ENCODE results near the gene PCCB.

The PCCB gene

DNA sequence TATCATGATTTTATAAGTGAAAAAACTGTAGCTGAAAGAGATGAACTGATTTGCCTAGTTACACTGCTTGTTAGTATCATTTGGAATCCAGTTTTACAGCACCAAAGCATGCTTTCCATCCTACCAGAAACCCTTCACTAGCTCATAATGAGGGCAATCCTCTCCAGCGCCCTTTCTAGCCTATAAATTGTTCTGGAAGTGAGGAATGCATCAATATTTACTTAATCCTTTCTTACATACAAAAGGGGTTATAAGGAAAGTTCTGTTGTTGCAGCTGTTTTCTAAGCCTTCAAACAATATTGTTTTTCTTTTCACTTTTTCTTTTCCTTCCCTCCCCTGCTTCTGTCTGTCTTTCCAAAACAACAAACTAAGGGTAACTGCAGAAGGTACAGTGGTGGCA lies 11.0 kb upstream of the PCCB start:
- POLR2A ChIA-PET = no interaction called here
- no peaks in the 10 kb centered on the region for H3K36me3 ChIP-seq (ENCODE audit: control insufficient read depth in 2 of 2, insufficient read depth in 1 of 2, low read length in 2 of 2)
- CTCF ChIA-PET = no interaction called here
- H3K4me3 ChIP-seq (ENCODE audit: low read depth, low read length) = no peak overlapping the region
- H3K9me3 ChIP-seq (ENCODE audit: control insufficient read depth, insufficient read depth, low read depth, low read length) = no peaks in the 10 kb centered on the region
- TF ChIP-seq PRDM1 (tag by site-specific recombination; IDR thresholded peaks at IDR 0.05) (0 out of 2 replicates have a peak, but pooled peaks have one; percentile 13), ZNF707 (tag by site-specific recombination; IDR thresholded peaks at IDR 0.05) (no peak), ZNF26 (tag by site-specific recombination; IDR thresholded peaks at IDR 0.05) (no peak)
- H3K4me1 ChIP-seq (ENCODE audit: control insufficient read depth, insufficient read depth, low read length) = no peaks in the 10 kb centered on the region
- H3K27ac ChIP-seq (ENCODE audit: extremely low read depth, low read depth, low read length) = no peak overlapping the region

DNA sequence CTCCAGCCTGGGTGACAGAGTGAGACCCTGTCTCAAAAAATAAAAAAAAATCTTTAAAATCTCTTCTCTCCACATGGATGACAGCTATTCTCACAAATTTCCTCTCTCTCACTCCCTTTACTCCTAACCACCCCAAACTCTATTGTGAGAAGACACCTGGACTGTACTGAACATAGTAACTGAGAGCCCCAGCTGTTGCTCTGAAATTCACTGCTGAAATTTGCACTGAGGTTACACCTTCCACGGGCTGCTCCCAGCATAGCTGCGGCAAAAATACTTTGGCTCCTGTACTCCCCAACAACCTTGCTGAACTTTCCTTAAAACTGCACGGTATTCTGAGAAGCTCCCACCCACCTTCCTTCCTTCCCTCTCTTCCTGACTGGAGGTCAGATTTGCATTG lies 4.4 kb upstream of the PCCB start:
- no peak overlapping the region for H3K27ac ChIP-seq (ENCODE audit: extremely low read depth, low read depth, low read length)
- no peak for TF ChIP-seq ZFP69B (tag by site-specific recombination; IDR thresholded peaks at IDR 0.05)
- no peak for TF ChIP-seq ZNF354C (tag by site-specific recombination; IDR thresholded peaks at IDR 0.05; ENCODE audit: borderline replicate concordance, low read depth)
- TF ChIP-seq ZFHX2 (tag by site-specific recombination; conservative IDR thresholded peaks at IDR 0.05) = no peak
- TF ChIP-seq ZNF785 (tag by site-specific recombination; IDR thresholded peaks at IDR 0.05) = no peak
- no peak for TF ChIP-seq KLF1 (tag by site-specific recombination; IDR thresholded peaks at IDR 0.05)
- TF ChIP-seq ZNF350 (tag by site-specific recombination; IDR thresholded peaks at IDR 0.05) = no peak
- no peak for TF ChIP-seq ZNF768 (tag by site-specific recombination; IDR thresholded peaks at IDR 0.05)
- no peaks in the 10 kb centered on the region for H3K9me3 ChIP-seq (ENCODE audit: control insufficient read depth, insufficient read depth, low read depth, low read length)
- ChIA-PET POLR2A (interaction anchor here (0.8 kb wide), 1 partner anchor 49 kb away, joined by 7 read pairs; the partner anchor contains the start of gene MSL2), CTCF (no interaction called here)
- H3K4me3 ChIP-seq (ENCODE audit: low read depth, low read length) = no peak overlapping the region
- no peaks in the 10 kb centered on the region for H3K36me3 ChIP-seq (ENCODE audit: control insufficient read depth in 2 of 2, insufficient read depth in 1 of 2, low read length in 2 of 2)
- no peaks in the 10 kb centered on the region for H3K4me1 ChIP-seq (ENCODE audit: control insufficient read depth, insufficient read depth, low read length)

GRCh38 chr3:136247436-136247835 lies 2.7 kb upstream of the PCCB start:
- no peaks in the 10 kb centered on the region for H3K9me3 ChIP-seq (ENCODE audit: control insufficient read depth, insufficient read depth, low read depth, low read length)
- ChIA-PET POLR2A (interaction anchor here (1.0 kb wide), 1 partner anchor 51 kb away, joined by 3 read pairs; the partner anchor contains the start of gene MSL2), CTCF (no interaction called here)
- no peaks in the 10 kb centered on the region for H3K36me3 ChIP-seq (ENCODE audit: control insufficient read depth in 2 of 2, insufficient read depth in 1 of 2, low read length in 2 of 2)
- no peak overlapping the region for H3K4me3 ChIP-seq (ENCODE audit: low read depth, low read length)
- H3K4me1 ChIP-seq (ENCODE audit: control insufficient read depth, insufficient read depth, low read length) = peaks cover 2% of the 10 kb centered on the region
- TF ChIP-seq EGR2 (tag by site-specific recombination; IDR thresholded peaks at IDR 0.05; ENCODE audit: low read depth) = peak; percentile 84
- TF ChIP-seq ZNF221 (tag by site-specific recombination; IDR thresholded peaks at IDR 0.05; ENCODE audit: borderline replicate concordance) = no peak
- peak; percentile 88 for TF ChIP-seq ZFHX2 (tag by site-specific recombination; conservative IDR thresholded peaks at IDR 0.05)
- TF ChIP-seq KLF8 (tag by site-specific recombination; IDR thresholded peaks at IDR 0.05) = no peak
- no peak for TF ChIP-seq ZNF623 (tag by site-specific recombination; IDR thresholded peaks at IDR 0.05)
- TF ChIP-seq ZNF214 (tag by site-specific recombination; IDR thresholded peaks at IDR 0.05; ENCODE audit: borderline replicate concordance) = no peak
- no peak for TF ChIP-seq SP2 (tag by site-specific recombination; IDR thresholded peaks at IDR 0.05)
- no peak for TF ChIP-seq ZNF239 (tag by site-specific recombination; IDR thresholded peaks at IDR 0.05)
- TF ChIP-seq ZNF521 (tag by site-specific recombination; IDR thresholded peaks at IDR 0.05) = no peak
- TF ChIP-seq PRDM4 (tag by site-specific recombination; IDR thresholded peaks at IDR 0.05) = no peak
- no peak for TF ChIP-seq ZNF501 (tag by site-specific recombination; IDR thresholded peaks at IDR 0.05)
- H3K27ac ChIP-seq (ENCODE audit: extremely low read depth, low read depth, low read length) = no peak overlapping the region

Data from HEK293 (cell line).